Smooth muscle cell (in vitro differentiated cells): ENCODE measurements around the gene NUMA1. TPM values are rescaled to one million over a fixed set of nuclear protein-coding genes. Genes with fewer than 3 reads are reported as not detected.

Source experiments
- DNase-seq: peaks from one replicate; lab custom pipeline; 2025; ENCODE audit not compliant: unreplicated experiment; lab: John Stamatoyannopoulos, UW
- H2AFZ ChIP-seq: fragments of 200-600 bp; sonication (generic); 2 replicates; pipeline ENCODE4 v1.6.0; 2016; ENCODE audit warnings: antibody characterized with exemption, low read depth, mild to moderate bottlenecking
- H3F3A ChIP-seq: fragments of 200-600 bp; sonication (generic); 2 replicates; pipeline ENCODE4 v1.6.0; 2017; ENCODE audit warnings: antibody characterized with exemption, low read depth
- H3K27ac ChIP-seq: fragments of 200-600 bp; sonication (generic); 2 replicates; pipeline ENCODE4 v1.5.1; 2016; ENCODE audit warnings: low read depth, mild to moderate bottlenecking
- H3K27me3 ChIP-seq: fragments of 200-600 bp; sonication (generic); 2 replicates; pipeline ENCODE4 v1.6.1; 2016; ENCODE audit warnings: low read depth, mild to moderate bottlenecking
- H3K36me3 ChIP-seq: fragments of 200-600 bp; sonication (generic); 2 replicates; pipeline ENCODE4 v1.5.1; 2016; ENCODE audit warnings: low read depth
- H3K4me1 ChIP-seq: fragments of 200-600 bp; sonication (generic); 2 replicates; pipeline ENCODE4 v1.5.1; 2016; ENCODE audit warnings: low read depth
- H3K4me2 ChIP-seq: fragments of 200-600 bp; sonication (generic); 2 replicates; pipeline ENCODE4 v1.6.0; 2016; ENCODE audit warnings: mild to moderate bottlenecking
- H3K4me3 ChIP-seq: fragments of 200-600 bp; sonication (generic); 2 replicates; pipeline ENCODE4 v1.5.1; 2016; ENCODE audit warnings: mild to moderate bottlenecking
- H3K79me2 ChIP-seq: fragments of 200-600 bp; sonication (generic); 2 replicates; pipeline ENCODE4 v1.6.0; 2016; ENCODE audit warnings: low read depth, mild to moderate bottlenecking
- H3K9ac ChIP-seq: fragments of 200-600 bp; sonication (generic); 2 replicates; pipeline ENCODE4 v1.6.0; 2016; ENCODE audit warnings: low read depth
- H3K9me3 ChIP-seq: fragments of 200-600 bp; sonication (generic); replicated peaks from 2 replicates; pipeline ENCODE4 v1.5.1; 2016; ENCODE audit warnings: low read depth
- H4K20me1 ChIP-seq: fragments of 200-600 bp; sonication (generic); 2 replicates; pipeline ENCODE4 v1.6.0; 2016; ENCODE audit warnings: low read depth
- CTCF ChIP-seq: fragments of 200-600 bp; sonication (generic); IDR thresholded peaks from 2 replicates; pipeline ENCODE4 v1.5.1; 2017; ENCODE audit warnings: borderline replicate concordance, mild to moderate bottlenecking, antibody characterized with exemption; ENCODE audit not compliant: insufficient read depth, poor library complexity, severe bottlenecking
- WGBS: methylation state at CpG from one replicate; pipeline ENCODE4 v1.1.7; 2016; ENCODE audit warnings: low lambda C conversion rate; 5-methylcytosine and 5-hydroxymethylcytosine counted together
- polyA plus RNA-seq: library from polyadenylated mRNA; unstranded; fragments of >200 nt; fragmentation: Nextera tagmentation; extraction: Ambion mirVana; gene quantifications from 2 replicates; pipeline ENCODE4 v1.2.1, GENCODE V29; 2016
- total RNA-seq: library from RNA; depleted of rRNA; stranded (reverse); fragments of >200 nt; gene quantifications from 2 replicates; pipeline ENCODE4 v1.2.3, GENCODE V29; 2014

The NUMA1 gene
- total and polyA plus RNA-seq, 2 experiments from 2014 or later, result 72.4 to 107 TPM

- H3K36me3 ChIP-seq, result no peaks in the 10 kb centered on the region
- H3K4me2 ChIP-seq, result peak overlapping the region; percentile 87
- no peak for DNase-seq
- H3K27me3 ChIP-seq, result no peaks in the 10 kb centered on the region
- H3K9ac ChIP-seq, result peak overlapping the region; percentile 62
- peak overlapping the region; percentile 28 for H2AFZ ChIP-seq
- H3K4me3 ChIP-seq, result peak overlapping the region; percentile 82
- 26% methylated on average over 6 of the region's 6 CpGs for WGBS
- no peaks in the 10 kb centered on the region for H4K20me1 ChIP-seq
- peaks cover 24% of the 10 kb centered on the region for H3K4me1 ChIP-seq
- H3K9me3 ChIP-seq, result no peaks in the 10 kb centered on the region
- peak overlapping the region; percentile 92 for H3K27ac ChIP-seq
- H3F3A ChIP-seq, result peaks cover 20% of the 10 kb centered on the region
- peaks cover 56% of the 10 kb centered on the region for H3K79me2 ChIP-seq
- TF ChIP-seq CTCF, result no peak
Measured at GRCh38 chr11:72078477-72078876, 1.9 kb downstream of the NUMA1 start.

- 23% methylated on average over 4 of the region's 4 CpGs for WGBS
- no peak overlapping the region for H2AFZ ChIP-seq
Measured at GRCh38 chr11:72075756-72076155, 4.6 kb downstream of the NUMA1 start.

GRCh38 chr11:72075109-72075508 lies 5.2 kb downstream of the NUMA1 start:
- Histone ChIP-seq H3K4me3 (no peak overlapping the region), H3K27ac (peak overlapping the region; percentile 81), H3K9ac (peak overlapping the region; percentile 44), H3K4me2 (peak overlapping the region; percentile 68), H3K4me1 (peaks cover 48% of the 10 kb centered on the region), H3K27me3 (no peaks in the 10 kb centered on the region), H4K20me1 (no peaks in the 10 kb centered on the region), H3F3A (peaks cover 39% of the 10 kb centered on the region), H2AFZ (no peak overlapping the region), H3K9me3 (no peaks in the 10 kb centered on the region), H3K36me3 (no peaks in the 10 kb centered on the region), H3K79me2 (peaks cover 73% of the 10 kb centered on the region)
- WGBS, result 89% methylated on average over 1 of the region's 1 CpG
- TF ChIP-seq CTCF, result peak; percentile 8
- DNase-seq, result no peak

More at GRCh38 chr11:72075756-72076155, 4.6 kb downstream of the NUMA1 start:
- peak overlapping the region; percentile 81 for H3K27ac ChIP-seq
- no peaks in the 10 kb centered on the region for H3K36me3 ChIP-seq
- H3K27me3 ChIP-seq, result no peaks in the 10 kb centered on the region
- no peak overlapping the region for H3K4me3 ChIP-seq
- no peak for TF ChIP-seq CTCF
- H4K20me1 ChIP-seq, result no peaks in the 10 kb centered on the region
- H3K4me1 ChIP-seq, result peaks cover 44% of the 10 kb centered on the region
- H3K79me2 ChIP-seq, result peaks cover 71% of the 10 kb centered on the region
- peaks cover 38% of the 10 kb centered on the region for H3F3A ChIP-seq
- peak overlapping the region; percentile 44 for H3K9ac ChIP-seq
- DNase-seq, result no peak
- H3K4me2 ChIP-seq, result peak overlapping the region; percentile 68
- no peaks in the 10 kb centered on the region for H3K9me3 ChIP-seq

GRCh38 chr11:72072348-72072747 lies 8.0 kb downstream of the NUMA1 start:
- Histone ChIP-seq H3K9ac (peak overlapping the region; percentile 53), H3K79me2 (peaks cover 65% of the 10 kb centered on the region), H3K4me3 (no peak overlapping the region), H3K36me3 (no peaks in the 10 kb centered on the region), H2AFZ (no peak overlapping the region), H3F3A (peaks cover 42% of the 10 kb centered on the region), H3K27ac (peak overlapping the region; percentile 99), H3K4me1 (peaks cover 60% of the 10 kb centered on the region), H4K20me1 (no peaks in the 10 kb centered on the region), H3K4me2 (peak overlapping the region; percentile 76), H3K27me3 (no peaks in the 10 kb centered on the region), H3K9me3 (no peaks in the 10 kb centered on the region)
- no peak for DNase-seq
- 25% methylated on average over 3 of the region's 3 CpGs for WGBS
- TF ChIP-seq CTCF, result no peak
